Heart right ventricle (tissue), 16 donors: ENCODE measurements around the gene ENTPD1. TPM values are rescaled to one million over a fixed set of nuclear protein-coding genes. Genes with fewer than 3 reads are reported as not detected.

Experiments used
- ATAC-seq, 8 donors: fragments of 200-7000 bp; cut with Tn5 transposase; one replicate each; pipeline ENCODE4 v1.9.1; 2020; ENCODE audit warnings: mild to moderate bottlenecking in 8 of 8, moderate library complexity in 8 of 8, moderate number of reproducible peaks in 1 of 8
- DNase-seq, 2 donors: peaks; one replicate each; pipeline ENCODE4 v3.0.0-alpha.2; 2020
- H3K27ac ChIP-seq, 10 donors: fragments of 200-600 bp; sonication (generic) in 2 of 10; one replicate each; pipeline versions ENCODE4 v1.5.0 to v1.8.0; 2020 to 2022; ENCODE audit warnings: mild to moderate bottlenecking in 3 of 10
- H3K27me3 ChIP-seq, 7 donors: fragments of 200-600 bp; one replicate each; pipeline ENCODE4 v1.8.0; 2021 to 2022; ENCODE audit warnings: mild to moderate bottlenecking in 2 of 7
- H3K36me3 ChIP-seq, 9 donors: fragments of 200-600 bp; sonication (generic) in 1 of 9; one replicate each; pipeline versions ENCODE4 v1.5.0 to v1.8.0; 2020 to 2022; ENCODE audit warnings: mild to moderate bottlenecking in 2 of 9
- H3K4me1 ChIP-seq, 9 donors: fragments of 200-600 bp; sonication (generic) in 1 of 9; one replicate each; pipeline versions ENCODE4 v1.5.0 to v1.8.0; 2020 to 2022; ENCODE audit warnings: mild to moderate bottlenecking in 4 of 9
- H3K4me3 ChIP-seq, 10 donors: fragments of 200-600 bp; sonication (generic) in 2 of 10; one replicate each; pipeline versions ENCODE4 v1.5.0 to v1.8.0; 2020 to 2022; ENCODE audit warnings: mild to moderate bottlenecking in 7 of 10, moderate library complexity in 2 of 10
- H3K9me3 ChIP-seq, 11 donors: fragments of 200-600 bp in 10 of 11; sonication (generic) in 2 of 11; one replicate each; pipeline versions ENCODE4 v1.5.0 to v1.8.0; 2013 to 2022; ENCODE audit warnings: mild to moderate bottlenecking in 2 of 11, control low read depth in 1 of 11, moderate library complexity in 1 of 11
- CTCF ChIP-seq, 9 donors: fragments of 200-600 bp; sonication (generic) in 2 of 9; IDR thresholded peaks; one replicate each; pipeline versions ENCODE4 v1.5.0 to v1.8.0; 2021 to 2022; ENCODE audit warnings: antibody characterized with exemption in 9 of 9, mild to moderate bottlenecking in 5 of 9, moderate library complexity in 1 of 9
- WGBS, 2 donors: extraction: QIAGEN DNeasy Blood & Tissue Kit; methylation state at CpG; one replicate each; pipeline ENCODE4 v1.1.7; 2013; ENCODE audit warnings: inconsistent platforms in 1 of 2; 5-methylcytosine and 5-hydroxymethylcytosine counted together
- intact Hi-C, 10 donors: fragments of 100-400 bp; cut with DNase I; formaldehyde crosslinking; loops; one replicate each; pipeline versions ENCODE4 v1.11.1 to v1.14.2; 2022
- long read RNA-seq, 3 donors: library from polyadenylated mRNA; unstranded; transcript quantifications; one replicate each; pipeline ENCODE4 v2.0.0, GENCODE V29; 2020 to 2021
- polyA plus RNA-seq, 2 donors: library from polyadenylated mRNA; stranded (reverse); fragments of 200-250 nt; gene quantifications; one replicate each; pipeline ENCODE4 v1.2.3, GENCODE V29; 2013
- total RNA-seq, 10 donors: library from RNA; stranded (reverse); fragmentation: NEBNext Ultra II Directional in 3 of 10; extraction: Animal tissue kit (Norgen Biotek cat#: 25700) in 3 of 10; gene quantifications; one replicate each; pipeline versions ENCODE4 v1.2.1 to v1.2.4, GENCODE V29; 2021 to 2023
- donor health status: Arrhythmogenic right ventricular cardiomyopathy.
- donor health status: ischemic (EF 13 %, LVEDD 7.1; RV severe dilation, severe dysfunction).
- donor health status: healthy with polysubstance abuse.
- donor health status: DM: no; HTN: yes; CAD: no.
- donor health status: DM: no; HTN: no; CAD: no.
- donor health status: ischemic (EF 25% LVEDD 6.9; RV normal size, moderate dysfunction).
- donor health status: ischemic (EF 25% LVEDD 5.7; RV mildly dilated, moderate dysfunction).
- donor health status: healthy.
- donor health status: DM: yes; HTN: yes; CAD: no.
- donor health status: Ischemic cardiomyopathy.
- donor health status: ischemic (EF 35%, LVEDD 5.7; RV mildly dilated, moderate dysfunction).
- donor health status: nonischemic (EF 11% LVEDD 7.7; RV severe dilation, severe dysfunction).
- donor health status: DM: yes; HTN: yes; CAD: no.
- donor health status: PGD.
- donor health status: ischemic (EF 29% LVEDD 5.4; RV normal size, mild dysfunction).
- donor health status: nonischemic (EF 23%, LVEDD 6.1; RV moderate dilation, normal function).

The ENTPD1 gene, protein sequence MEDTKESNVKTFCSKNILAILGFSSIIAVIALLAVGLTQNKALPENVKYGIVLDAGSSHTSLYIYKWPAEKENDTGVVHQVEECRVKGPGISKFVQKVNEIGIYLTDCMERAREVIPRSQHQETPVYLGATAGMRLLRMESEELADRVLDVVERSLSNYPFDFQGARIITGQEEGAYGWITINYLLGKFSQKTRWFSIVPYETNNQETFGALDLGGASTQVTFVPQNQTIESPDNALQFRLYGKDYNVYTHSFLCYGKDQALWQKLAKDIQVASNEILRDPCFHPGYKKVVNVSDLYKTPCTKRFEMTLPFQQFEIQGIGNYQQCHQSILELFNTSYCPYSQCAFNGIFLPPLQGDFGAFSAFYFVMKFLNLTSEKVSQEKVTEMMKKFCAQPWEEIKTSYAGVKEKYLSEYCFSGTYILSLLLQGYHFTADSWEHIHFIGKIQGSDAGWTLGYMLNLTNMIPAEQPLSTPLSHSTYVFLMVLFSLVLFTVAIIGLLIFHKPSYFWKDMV
- total RNA-seq (10 to 100 TPM in 3 of 10 donors, 1 to 10 TPM in 7; 5.1 to 13.0 (median 9.3) TPM), polyA plus RNA-seq (1 to 10 TPM; 4.2 to 4.9 TPM)
- long read RNA-seq, donor 1, partial matches to known transcripts, result 2 of 7 reads
- long read RNA-seq, donor 1, other reads (novel, unspliced or antisense), result 0 of 7 reads
- long read RNA-seq, donor 2, partial matches to known transcripts, result 2 of 6 reads
- long read RNA-seq, donor 2, other reads (novel, unspliced or antisense), result 2 of 6 reads
- long read RNA-seq, donor 3, transcript ENTPD1-201 (10 exons, 2,035 nt), result major isoform, 11 of 20 reads
- long read RNA-seq, donor 3, partial matches to known transcripts, result 1 of 20 reads
- long read RNA-seq, donor 3, other reads (novel, unspliced or antisense), result 8 of 20 reads

DNA sequence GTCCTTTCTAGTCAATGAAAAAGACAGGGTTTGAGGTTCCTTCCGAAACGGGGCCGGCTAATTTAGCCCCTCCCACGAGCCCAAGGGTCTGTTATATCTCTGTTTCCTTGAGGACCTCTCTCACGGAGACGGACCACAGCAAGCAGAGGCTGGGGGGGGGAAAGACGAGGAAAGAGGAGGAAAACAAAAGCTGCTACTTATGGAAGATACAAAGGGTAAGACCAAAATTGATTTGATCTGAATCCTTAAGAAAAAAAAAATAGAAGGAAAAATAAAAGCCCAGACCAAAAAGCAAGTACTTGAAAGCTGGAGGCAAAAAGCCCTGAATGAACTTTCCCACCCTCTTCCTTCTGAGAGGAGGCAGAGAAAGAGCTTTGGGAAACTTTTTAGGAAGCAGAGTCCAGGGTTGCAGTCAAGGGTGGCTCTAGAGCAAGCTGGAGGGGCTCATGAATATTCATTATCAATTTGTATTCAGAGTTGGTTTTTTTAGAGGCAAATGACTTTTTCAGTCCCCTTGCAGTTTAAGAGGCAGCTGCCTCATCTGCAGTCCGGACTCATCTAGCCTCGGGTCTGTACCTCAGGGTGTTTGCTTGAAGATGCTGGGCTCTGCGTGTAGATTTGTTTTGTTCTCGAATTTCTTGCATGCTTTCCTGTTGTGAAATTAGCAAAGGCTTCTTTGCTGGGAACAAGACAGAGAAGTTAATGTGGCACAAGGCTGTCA lies at the start of gene ENTPD1:
ENTPD1 (plus strand) TSS at position 123 of the 721 bp plus-strand sequence; CDS start at position 200, 77 bp downstream.
- 2 to 3% methylated on average over 11 of the region's 11 CpGs for WGBS, 2 donors
- no peaks in the 10 kb centered on the region for H3K36me3 ChIP-seq
- H3K27ac ChIP-seq, result peak within 1 kb of the TSS; percentile 16 to 93 (median 74)
- DNase-seq (peak in 1 of 2 donors; percentile 19), ATAC-seq (peak; percentile 25 to 59 (median 38))
- peak within 1 kb of the TSS in 9 of 10 donors; percentile 18 to 59 (median 47) for H3K4me3 ChIP-seq
- H3K27me3 ChIP-seq, result peaks cover 0 to 4% (median 0%) of the 10 kb centered on the region in 7 donors
- intact Hi-C loops, result loop anchor here in 1 of 10 donors (5.0 kb wide), 1 partner anchor 36 kb away; no protein-coding TSS in a partner anchor
- TF ChIP-seq CTCF (IDR thresholded peaks at IDR 0.05), result no peak
- H3K9me3 ChIP-seq, result no peaks in the 10 kb centered on the region
- H3K4me1 ChIP-seq, result peaks cover 0 to 52% (median 16%) of the 10 kb centered on the region in 9 donors

DNA sequence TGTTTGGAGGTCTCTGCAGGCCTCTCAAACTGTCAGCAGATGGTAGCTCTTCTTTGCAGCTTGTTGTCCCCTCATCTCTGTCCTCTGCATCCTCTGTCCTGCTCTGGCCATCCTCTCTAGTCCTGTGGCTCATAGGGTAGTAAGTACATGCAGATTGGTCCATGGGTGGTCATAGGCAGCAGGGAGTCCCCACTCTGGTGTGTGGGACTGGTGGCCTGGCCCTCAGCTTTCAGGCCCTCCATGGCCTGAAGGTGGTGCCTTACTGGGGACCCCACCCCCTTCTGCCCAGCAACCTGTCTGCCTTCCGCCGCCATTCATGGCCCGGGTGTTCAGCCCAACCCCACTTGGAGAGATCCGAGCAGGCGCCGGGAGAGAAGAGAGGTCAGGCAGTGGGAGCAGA lies 49.4 kb upstream of the ENTPD1 start:
- ATAC-seq (no peak), DNase-seq (no peak)
- Histone ChIP-seq H3K36me3 (no peaks in the 10 kb centered on the region), H3K9me3 (no peaks in the 10 kb centered on the region), H3K4me1 (no peaks in the 10 kb centered on the region), H3K27ac (no peak overlapping the region), H3K4me3 (no peak overlapping the region), H3K27me3 (no peaks in the 10 kb centered on the region)
- 48 to 49% methylated on average over 6 of the region's 6 CpGs for WGBS, 2 donors
- intact Hi-C loops, result no loop called here
- TF ChIP-seq CTCF (IDR thresholded peaks at IDR 0.05), result no peak

DNA sequence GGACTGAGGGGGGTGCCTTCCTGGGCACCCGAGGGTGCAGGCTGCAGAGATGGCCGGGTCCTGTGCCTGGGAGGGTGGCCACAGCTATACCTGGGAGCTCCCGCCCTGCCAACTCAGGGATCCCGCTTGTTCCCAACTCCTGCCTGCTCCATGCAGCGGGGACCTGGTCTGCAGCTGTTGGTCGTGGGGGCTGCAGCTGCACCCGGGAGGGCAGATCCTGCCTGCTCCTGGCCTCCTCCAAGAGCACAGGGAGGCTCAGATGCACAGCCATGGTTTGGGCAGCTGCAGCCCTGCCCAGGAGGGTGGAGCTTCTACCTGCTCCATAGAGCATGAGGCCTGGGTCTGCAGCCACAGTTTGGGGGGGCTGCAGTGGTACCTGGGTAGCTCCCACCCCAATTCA lies 49.0 kb upstream of the ENTPD1 start:
- Histone ChIP-seq H3K9me3 (no peaks in the 10 kb centered on the region), H3K36me3 (no peaks in the 10 kb centered on the region), H3K4me3 (no peak overlapping the region), H3K4me1 (no peaks in the 10 kb centered on the region), H3K27me3 (no peaks in the 10 kb centered on the region), H3K27ac (no peak overlapping the region)
- TF ChIP-seq CTCF (IDR thresholded peaks at IDR 0.05), result no peak
- 90 to 91% methylated on average over 7 of the region's 7 CpGs for WGBS, 2 donors
- ATAC-seq, result no peak
- DNase-seq, result no peak
- intact Hi-C loops, result no loop called here

GRCh38 chr10:95711492-95711891 lies 44.5 kb upstream of the ENTPD1 start:
- Histone ChIP-seq H3K9me3 (no peaks in the 10 kb centered on the region), H3K27ac (no peak overlapping the region), H3K36me3 (no peaks in the 10 kb centered on the region), H3K27me3 (no peaks in the 10 kb centered on the region), H3K4me3 (no peak overlapping the region), H3K4me1 (peaks cover 0 to 9% (median 0%) of the 10 kb centered on the region in 9 donors)
- WGBS, 2 donors, result 92 to 93% methylated on average over 4 of the region's 4 CpGs
- intact Hi-C loops, result no loop called here
- DNase-seq, result no peak
- ATAC-seq, result no peak
- TF ChIP-seq CTCF (IDR thresholded peaks at IDR 0.05), result no peak
